Endodermal cell (in vitro differentiated cells): ENCODE results near the gene SFTPA1. TPM values are rescaled to one million over a fixed set of nuclear protein-coding genes. Genes with fewer than 3 reads are reported as not detected.
"Not testable (repeated sequence)": the region's sequence is repeated elsewhere in the genome, so short reads cannot be mapped to it uniquely, and the experiment has no call there.

Experiments
- DNase-seq: peaks from one replicate; pipeline ENCODE4 v3.0.0-alpha.2; 2017
- H3K27ac ChIP-seq: 2 replicates; pipeline ENCODE4 v1.5.1; 2013; ENCODE audit warnings: mild to moderate bottlenecking, low read depth, low read length, moderate library complexity
- H3K27me3 ChIP-seq: 2 replicates; pipeline ENCODE4 v1.6.1; 2013; ENCODE audit warnings: mild to moderate bottlenecking, low read length, moderate library complexity; ENCODE audit not compliant: insufficient read depth, control insufficient read depth, poor library complexity, severe bottlenecking
- H3K36me3 ChIP-seq: 2 replicates; pipeline ENCODE4 v1.7.0; 2013; ENCODE audit warnings: mild to moderate bottlenecking, low read length, moderate library complexity; ENCODE audit not compliant: control insufficient read depth, insufficient read depth
- H3K4me1 ChIP-seq: one replicate; pipeline ENCODE4 v1.7.0; 2013; ENCODE audit warnings: low read length; ENCODE audit not compliant: control insufficient read depth, insufficient read depth
- H3K4me3 ChIP-seq: 2 replicates; pipeline ENCODE4 v1.5.1; 2013; ENCODE audit warnings: mild to moderate bottlenecking, low read length, moderate library complexity
- H3K9ac ChIP-seq: 2 replicates; pipeline ENCODE4 v1.6.1; 2013; ENCODE audit warnings: mild to moderate bottlenecking, low read length, moderate library complexity; ENCODE audit not compliant: poor library complexity, severe bottlenecking; ENCODE audit errors: extremely low read depth
- H3K9me3 ChIP-seq: 2 replicates; pipeline ENCODE4 v1.6.1; 2013; ENCODE audit warnings: mild to moderate bottlenecking, low read length, moderate library complexity; ENCODE audit not compliant: control insufficient read depth
- H3K27ac Mint-ChIP-seq: 2 replicates; pipeline ENCODE4 v1.8.0; 2020; ENCODE audit warnings: mixed read lengths
- H3K27me3 Mint-ChIP-seq: 2 replicates; pipeline ENCODE4 v1.8.0; 2021; ENCODE audit warnings: mild to moderate bottlenecking, mixed read lengths; ENCODE audit not compliant: insufficient read depth
- H3K36me3 Mint-ChIP-seq: 2 replicates; pipeline ENCODE4 v1.8.0; 2020; ENCODE audit warnings: low read depth, mixed read lengths
- H3K4me1 Mint-ChIP-seq: 2 replicates; pipeline ENCODE4 v1.8.0; 2020; ENCODE audit warnings: mixed read lengths
- H3K4me3 Mint-ChIP-seq: 2 replicates; pipeline ENCODE4 v1.8.0; 2020; ENCODE audit warnings: mild to moderate bottlenecking, moderate library complexity, mixed read lengths
- H3K9me3 Mint-ChIP-seq: 2 replicates; pipeline ENCODE4 v1.8.0; 2020; ENCODE audit warnings: mild to moderate bottlenecking, mixed read lengths
- CTCF ChIP-seq: fragments of 200-600 bp; sonication (generic); conservative IDR thresholded peaks from 2 replicates; pipeline ENCODE4 v1.5.0; 2021; ENCODE audit warnings: antibody characterized with exemption, mild to moderate bottlenecking
- WGBS, 2 experiments: methylation state at CpG; one replicate each; pipeline versions ENCODE4 v1.1.5 to v1.1.7; 2013; ENCODE audit warnings: missing lambda C conversion rate in 2 of 2, mixed read lengths in 1 of 2; ENCODE audit not compliant: insufficient coverage in 1 of 2, insufficient read length in 1 of 2; 5-methylcytosine and 5-hydroxymethylcytosine counted together
- total RNA-seq, 2 donors: library from RNA; stranded (reverse); fragmentation: NEBNext Ultra II Directional in 1 of 2; extraction: Animal tissue kit (Norgen Biotek cat#: 25700) in 1 of 2; gene quantifications; 2 replicates in 1 of 2; 3 replicates in 1 of 2; pipeline ENCODE4 v1.2.1, GENCODE V29; 2021

The SFTPA1 gene
- total RNA-seq, 2 donors from 2014 or later, result not detected

- Mint-ChIP-seq H3K27me3 (peaks cover 16% of the 10 kb centered on the region), H3K9me3 (peaks cover 21% of the 10 kb centered on the region), H3K27ac (no peak overlapping the region), H3K36me3 (no peaks in the 10 kb centered on the region), H3K4me3 (no peak overlapping the region), H3K4me1 (no peaks in the 10 kb centered on the region)
- no peak for DNase-seq
- H3K27ac ChIP-seq, result no peak overlapping the region
- H3K36me3 ChIP-seq, result no peaks in the 10 kb centered on the region
- H3K4me1 ChIP-seq, result no peaks in the 10 kb centered on the region
- peaks cover 14% of the 10 kb centered on the region for H3K9me3 ChIP-seq
- H3K4me3 ChIP-seq, result no peak overlapping the region
- no peak for TF ChIP-seq CTCF
- H3K27me3 ChIP-seq, result no peaks in the 10 kb centered on the region
- H3K9ac ChIP-seq, result no peak overlapping the region
- WGBS, 2 experiments, result 84% methylated on average over 1 of the region's 1 CpG; no CpG with 5 or more reads in 1 of the 2 experiments
Observed at GRCh38 chr10:79593377-79593776, 17.4 kb upstream of the SFTPA1 start.

GRCh38 chr10:79594565-79594964 is 16.2 kb upstream of the SFTPA1 start:
- not testable (repeated sequence) for DNase-seq, H3K27me3 ChIP-seq, H3K9ac ChIP-seq, H3K4me1 Mint-ChIP-seq, H3K4me3 Mint-ChIP-seq, H3K36me3 Mint-ChIP-seq, H3K4me1 ChIP-seq, H3K27ac Mint-ChIP-seq, H3K36me3 ChIP-seq, H3K27ac ChIP-seq, H3K4me3 ChIP-seq
- Mint-ChIP-seq H3K9me3 (peaks cover 33% of the 10 kb centered on the region), H3K27me3 (peaks cover 11% of the 10 kb centered on the region)
- WGBS, 2 experiments, result 88 to 96% methylated on average over 2 to 3 of the region's 3 CpGs
- peaks cover 16% of the 10 kb centered on the region for H3K9me3 ChIP-seq

- Mint-ChIP-seq H3K4me3 (no peak overlapping the region), H3K27ac (no peak overlapping the region), H3K36me3 (peaks cover 2% of the 10 kb centered on the region), H3K27me3 (peaks cover 8% of the 10 kb centered on the region), H3K9me3 (peaks cover 38% of the 10 kb centered on the region), H3K4me1 (no peaks in the 10 kb centered on the region)
- no peak for TF ChIP-seq CTCF
- Histone ChIP-seq H3K9me3 (peaks cover 16% of the 10 kb centered on the region), H3K27ac (no peak overlapping the region), H3K36me3 (no peaks in the 10 kb centered on the region), H3K4me1 (no peaks in the 10 kb centered on the region), H3K4me3 (no peak overlapping the region), H3K27me3 (no peaks in the 10 kb centered on the region), H3K9ac (no peak overlapping the region)
- no peak for DNase-seq
- 50 to 57% methylated on average over 2 to 3 of the region's 3 CpGs for WGBS, 2 experiments
Observed at GRCh38 chr10:79595510-79595909, 15.2 kb upstream of the SFTPA1 start.

GRCh38 chr10:79599644-79600043 is 11.1 kb upstream of the SFTPA1 start:
- DNase-seq, H3K4me1 ChIP-seq, H3K27me3 Mint-ChIP-seq, H3K4me1 Mint-ChIP-seq, H3K36me3 ChIP-seq, H3K27ac ChIP-seq, H3K27me3 ChIP-seq, H3K27ac Mint-ChIP-seq, H3K4me3 Mint-ChIP-seq, H3K9ac ChIP-seq, H3K4me3 ChIP-seq, H3K36me3 Mint-ChIP-seq: not testable (repeated sequence)
- peaks cover 42% of the 10 kb centered on the region for H3K9me3 Mint-ChIP-seq
- peaks cover 16% of the 10 kb centered on the region for H3K9me3 ChIP-seq
- WGBS, 2 experiments, result 83 to 84% methylated on average over 7 to 9 of the region's 9 CpGs
